GM21528 (cell line): ENCODE results near the gene KCNG4.
"Not testable (repeated sequence)": the region's sequence is repeated elsewhere in the genome, so short reads cannot be mapped to it uniquely, and the experiment has no call there.

Source experiments
- ATAC-seq: cut with Tn5 transposase; IDR thresholded peaks from one replicate; pipeline ENCODE4 v1.9.1; 2021; ENCODE audit warnings: mild to moderate bottlenecking, moderate library complexity; ENCODE audit not compliant: unreplicated experiment, low FRiP score

The KCNG4 gene

DNA sequence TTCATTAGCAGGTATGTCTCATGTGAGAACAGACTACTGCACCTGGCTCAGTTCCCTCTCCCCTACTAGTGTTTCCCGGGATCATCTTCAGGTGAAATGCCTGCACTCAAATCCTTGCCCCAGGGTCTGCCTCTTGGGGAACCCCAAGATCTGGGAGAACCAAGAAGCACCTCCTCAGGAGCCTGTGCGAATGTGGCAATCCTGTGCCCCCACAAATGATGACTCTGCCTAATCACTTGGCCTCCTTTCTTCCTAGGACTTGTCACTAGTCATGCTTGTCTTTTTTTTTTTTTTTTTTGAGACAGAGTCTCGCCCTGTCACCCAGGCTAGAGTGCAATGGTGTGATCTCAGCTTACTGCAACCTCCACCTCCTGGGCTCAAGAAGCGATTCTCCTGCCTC, 27.2 kb downstream of the KCNG4 start:
- ATAC-seq, result no peak

DNA sequence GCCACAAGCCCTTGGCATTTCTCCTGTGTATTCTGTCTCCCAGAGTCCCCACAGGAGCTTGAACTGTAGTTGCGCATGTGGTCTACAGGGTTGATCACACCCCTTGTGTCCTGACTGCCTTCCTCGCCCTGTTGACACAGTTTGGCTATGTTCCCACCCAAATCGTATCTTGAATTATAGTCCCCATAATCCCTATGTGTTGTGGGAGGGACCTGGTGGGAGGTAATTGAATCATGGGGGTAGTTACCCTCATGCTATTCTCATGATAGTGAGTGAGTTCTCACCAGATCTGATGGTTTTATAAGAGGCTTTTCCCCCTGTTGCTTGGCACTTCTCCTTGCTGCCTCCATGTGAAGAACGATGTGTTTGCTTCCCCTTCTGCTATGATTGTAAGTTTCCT, 27.7 kb downstream of the KCNG4 start:
- no peak for ATAC-seq

DNA sequence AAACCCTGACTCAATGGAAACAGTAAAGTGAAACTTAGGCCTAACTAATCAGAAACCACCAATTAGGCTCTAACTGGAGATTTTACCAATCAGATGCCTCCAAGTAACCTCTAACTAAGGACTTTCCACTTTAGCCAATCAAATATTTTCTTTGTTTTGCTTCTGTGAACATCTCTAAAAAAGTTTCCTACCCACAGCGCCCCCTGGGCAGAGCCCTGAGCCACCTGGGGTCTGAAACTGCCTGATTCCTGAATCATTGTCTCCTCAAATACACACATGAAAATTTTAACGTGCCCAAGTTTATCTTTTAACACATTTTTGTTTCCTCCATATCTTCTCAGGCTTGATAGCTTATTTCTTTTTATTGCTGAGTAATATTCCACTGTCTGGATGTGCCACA, 29.8 kb downstream of the KCNG4 start:
- ATAC-seq, result no peak

DNA sequence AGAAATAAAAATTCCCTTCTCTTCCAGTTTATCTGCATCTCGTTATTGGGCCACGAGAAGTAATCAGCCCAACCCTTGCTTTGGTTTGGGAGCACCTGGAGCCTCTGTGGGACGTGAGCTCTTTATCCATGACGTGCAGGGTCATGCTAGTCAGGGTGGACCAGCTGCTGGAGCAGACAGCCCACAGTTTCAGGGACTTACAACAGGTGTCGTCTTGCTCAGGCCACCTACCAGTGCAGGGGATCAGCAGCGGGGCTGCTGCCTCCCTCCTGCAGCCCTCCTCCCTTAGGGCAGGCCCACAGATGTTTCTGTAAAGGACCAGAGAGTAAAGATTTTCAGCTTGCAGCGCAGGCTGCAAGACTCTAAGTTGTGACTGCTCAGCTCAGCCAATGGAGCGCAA, 31.9 kb downstream of the KCNG4 start:
- no peak for ATAC-seq

DNA sequence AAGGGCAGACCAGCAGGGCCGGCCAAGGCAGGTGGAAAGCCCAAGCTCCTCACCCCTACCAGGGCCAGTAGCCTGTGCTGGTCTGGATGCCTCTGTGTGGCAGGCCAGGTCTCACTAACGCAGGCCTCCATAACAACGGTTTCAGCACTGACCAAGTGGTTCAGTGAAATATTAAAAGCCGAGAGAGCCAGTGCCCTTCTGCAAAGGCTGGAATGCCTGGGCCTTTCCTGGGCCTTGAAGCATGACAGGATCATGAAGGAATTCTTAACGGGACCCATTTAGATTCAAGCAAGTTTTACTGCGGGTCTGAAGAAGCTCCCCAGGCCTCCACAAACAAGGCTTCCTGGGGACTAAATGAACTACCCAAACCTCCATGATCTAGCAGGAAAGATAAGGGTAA, 32.6 kb downstream of the KCNG4 start:
- no peak for ATAC-seq

DNA sequence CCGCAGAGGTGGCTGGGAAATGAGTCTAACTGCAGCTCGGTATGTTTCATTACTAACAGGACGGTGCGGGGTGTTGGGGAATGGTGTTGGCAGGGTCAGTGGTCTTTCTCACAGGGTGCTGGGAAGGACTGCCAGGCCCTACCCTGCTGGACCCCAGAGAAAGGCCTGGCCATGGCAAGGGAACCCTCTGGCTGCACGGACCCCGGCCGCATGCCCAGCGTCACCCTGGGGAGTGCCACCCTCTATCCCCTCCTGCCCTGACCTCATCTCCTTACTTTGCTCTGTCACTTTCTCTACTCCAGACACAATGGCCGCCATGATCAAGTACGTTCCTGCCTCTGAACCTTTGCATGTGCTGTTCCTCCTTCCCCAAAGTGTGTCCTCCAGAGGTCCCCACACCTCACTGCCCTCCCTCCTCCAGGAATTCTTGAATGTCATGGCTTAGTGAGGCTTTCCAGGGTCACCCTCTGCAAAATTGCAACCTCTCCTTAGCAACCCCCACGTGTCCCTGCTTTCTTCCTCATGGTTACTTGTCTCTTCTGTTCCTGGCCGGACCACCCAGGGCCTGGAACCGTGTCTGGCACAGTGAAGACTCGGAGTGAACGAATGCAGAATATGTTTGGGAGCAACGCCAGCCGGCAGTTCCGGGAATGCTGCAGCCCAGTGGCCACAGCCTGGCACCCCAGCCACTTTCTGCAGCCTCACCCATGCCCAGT, 33.7 kb downstream of the KCNG4 start:
- ATAC-seq, result no peak

DNA sequence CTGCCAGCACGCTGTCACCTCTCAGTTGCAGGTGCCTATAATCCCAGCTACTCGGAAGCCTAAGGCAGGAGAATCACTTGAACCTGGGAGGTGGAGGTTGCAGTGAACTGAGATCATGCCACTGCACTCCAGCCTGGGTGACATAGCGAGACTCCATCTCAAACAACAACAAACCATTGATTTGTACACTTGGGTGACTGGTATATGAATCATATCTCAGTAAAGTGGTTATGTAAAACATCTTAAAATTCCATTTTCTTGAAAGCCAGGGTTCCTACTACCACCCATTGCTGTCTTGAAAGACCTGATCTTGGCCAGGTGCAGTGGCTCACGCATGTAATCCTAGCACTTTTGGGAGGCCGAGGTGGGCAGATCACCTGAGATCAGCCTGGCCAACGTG, 34.7 kb downstream of the KCNG4 start:
- ATAC-seq, result not testable (repeated sequence)

DNA sequence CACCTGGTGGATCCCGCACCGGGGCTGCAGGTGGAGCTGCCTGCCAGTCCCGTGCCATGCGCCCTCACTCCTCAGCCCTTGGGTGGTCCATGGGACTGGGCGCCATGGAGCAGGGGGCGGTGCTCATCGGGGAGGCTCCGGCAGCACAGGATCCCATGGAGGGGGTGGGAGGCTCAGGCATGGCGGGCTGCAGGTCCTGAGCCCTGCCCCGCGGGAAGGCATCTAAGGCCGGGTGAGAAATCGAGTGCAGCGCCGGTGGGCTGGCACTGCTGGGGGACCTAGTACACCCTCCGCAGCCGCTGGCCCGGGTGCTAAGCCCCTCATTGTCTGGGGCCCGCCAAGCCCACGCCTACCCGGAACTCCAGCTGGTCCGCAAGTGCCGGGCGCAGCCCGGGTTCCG, 35.3 kb downstream of the KCNG4 start:
- ATAC-seq, result not testable (repeated sequence)

DNA sequence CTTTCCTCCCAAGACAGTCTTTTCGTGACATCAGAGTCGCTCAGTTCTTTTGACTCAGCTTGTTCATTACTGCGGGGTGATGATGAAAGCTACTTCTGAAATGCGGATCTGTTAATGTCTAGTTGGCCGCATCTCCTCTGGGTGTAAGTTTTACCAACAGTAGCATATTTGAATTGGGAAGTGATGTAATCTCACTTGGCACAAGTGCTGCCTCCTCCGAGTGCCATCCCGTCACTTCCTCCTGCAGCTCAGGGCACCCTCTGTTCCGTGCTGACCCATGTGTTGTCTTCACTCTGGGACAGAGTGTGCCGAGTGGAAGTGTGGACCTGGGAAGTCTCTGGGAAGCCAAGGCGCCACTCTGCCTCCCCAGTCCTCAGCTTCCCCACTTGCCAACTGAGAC, 40.0 kb downstream of the KCNG4 start:
- no peak for ATAC-seq

DNA sequence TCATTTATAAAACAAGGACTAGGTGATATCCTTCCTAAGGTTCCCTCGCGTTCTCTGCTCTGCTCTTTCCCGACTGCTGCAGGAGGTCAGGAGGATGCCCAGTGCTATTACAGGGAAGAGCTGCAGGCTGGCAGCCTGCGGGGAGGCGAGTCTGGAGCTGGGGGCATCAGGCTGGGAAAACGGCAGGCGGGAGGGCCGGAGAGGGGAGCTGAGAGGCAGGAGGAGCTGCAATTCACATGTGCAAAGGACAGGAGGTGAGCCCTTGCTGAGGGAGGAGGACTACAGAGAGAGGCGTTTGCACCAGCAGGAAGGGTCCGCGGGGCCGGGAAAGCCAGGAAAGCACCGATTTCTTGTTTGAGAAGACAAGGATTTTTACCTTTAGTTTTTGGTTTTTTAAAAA, 40.7 kb downstream of the KCNG4 start:
- no peak for ATAC-seq

DNA sequence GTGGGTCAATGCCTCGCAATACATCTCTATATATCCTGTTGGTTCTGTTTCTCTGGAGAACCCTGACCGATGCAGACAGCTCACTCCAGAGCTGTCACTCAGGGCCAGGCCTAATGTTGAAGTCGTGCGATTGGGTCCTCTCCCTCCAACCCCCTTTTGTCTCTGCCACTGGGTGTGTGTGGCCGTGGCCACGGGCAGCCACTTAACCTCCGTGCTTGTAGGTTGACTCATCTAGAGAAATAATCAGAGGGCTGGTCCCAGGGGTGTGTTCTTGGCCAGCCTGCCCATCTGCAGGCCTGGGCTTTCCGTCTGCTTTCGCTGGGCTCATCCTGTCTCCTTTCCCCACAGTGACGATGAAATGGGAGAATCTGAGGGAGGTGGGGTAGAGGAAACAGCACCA, 41.4 kb downstream of the KCNG4 start:
- ATAC-seq, result no peak

DNA sequence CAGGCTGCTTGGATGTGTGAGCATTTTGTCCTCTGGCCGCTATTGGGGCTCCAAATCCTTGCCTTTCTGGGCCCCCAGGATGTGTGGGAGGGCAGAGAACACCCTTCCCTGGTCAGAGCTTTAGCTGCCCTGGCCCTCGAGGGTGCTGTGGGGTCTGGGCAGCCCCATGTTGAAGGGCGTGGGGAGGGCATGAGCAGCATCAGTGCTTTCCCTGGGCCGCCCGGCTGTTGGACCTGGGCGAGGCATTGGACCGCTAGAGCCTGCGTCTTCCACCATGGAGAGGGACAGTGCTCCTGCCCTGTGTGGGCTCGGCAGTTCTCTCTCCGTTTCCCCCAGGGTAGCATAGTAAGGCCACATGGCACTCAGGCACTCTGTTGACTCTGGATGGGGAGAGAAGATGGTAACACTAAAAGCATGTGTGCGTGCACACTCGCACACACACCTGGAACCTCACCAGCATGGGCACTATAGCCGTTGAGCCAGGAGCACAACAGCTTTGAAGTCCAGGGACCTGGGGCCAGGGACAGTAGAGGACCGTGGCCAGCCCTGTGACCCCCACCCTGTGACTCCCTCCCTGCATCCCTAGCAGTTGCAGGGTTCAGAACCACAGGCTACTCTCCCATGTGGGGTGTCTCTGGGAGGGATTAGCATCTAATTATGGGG, 42.2 kb downstream of the KCNG4 start:
- no peak for ATAC-seq

DNA sequence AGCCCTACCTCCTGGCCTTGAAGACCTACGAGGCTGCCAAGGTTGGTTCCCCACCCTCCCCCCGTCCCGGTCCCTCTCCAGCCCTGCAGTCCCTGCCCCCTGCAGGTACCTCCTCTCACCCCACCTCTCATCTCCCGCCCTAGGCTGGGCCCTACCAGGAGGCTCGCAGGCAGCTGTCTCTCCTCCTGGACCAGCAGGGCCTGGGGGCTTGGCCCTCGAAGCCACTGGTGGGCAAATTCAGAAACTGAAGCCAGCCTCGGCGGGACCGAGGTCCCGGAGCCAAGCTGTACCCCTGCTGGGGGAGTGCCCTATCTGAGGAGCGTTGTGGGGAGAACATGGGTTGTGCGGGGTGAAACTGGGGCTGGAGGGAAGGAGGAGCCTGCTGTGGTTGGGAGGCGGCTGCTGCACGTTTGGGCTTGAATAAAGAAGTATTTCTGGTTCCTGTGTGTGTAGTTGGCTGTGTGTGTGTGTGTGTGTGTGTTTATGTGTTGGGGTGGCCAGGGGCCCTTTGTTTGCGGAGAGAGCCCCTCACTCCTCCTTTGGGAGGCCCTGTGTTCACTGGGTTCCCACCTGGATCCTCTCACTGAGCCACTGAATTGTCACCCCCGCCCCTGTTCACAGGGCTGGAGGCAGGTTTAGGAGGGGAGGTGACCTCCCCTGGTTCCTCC, 43.0 kb downstream of the KCNG4 start:
- no peak for ATAC-seq

DNA sequence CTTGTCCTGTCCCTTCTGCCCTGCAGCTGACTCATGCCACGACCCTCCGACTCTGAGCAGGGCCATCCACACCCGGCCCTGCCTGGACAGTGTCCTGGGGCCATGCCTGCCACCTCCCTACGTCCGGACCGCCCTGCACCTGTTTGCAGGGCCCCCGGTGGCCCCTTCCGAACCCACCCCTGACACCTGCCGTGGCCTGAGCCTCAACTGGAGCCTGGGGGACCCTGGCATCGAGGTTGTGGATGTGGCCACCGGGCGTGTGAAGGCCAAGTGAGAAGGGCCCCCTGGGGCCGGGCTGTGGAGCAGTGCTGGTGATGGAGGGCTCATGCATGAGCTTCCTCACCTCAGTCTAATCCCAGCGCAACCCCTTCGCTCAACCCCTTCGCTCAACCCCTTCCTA, 43.7 kb downstream of the KCNG4 start:
- no peak for ATAC-seq

DNA sequence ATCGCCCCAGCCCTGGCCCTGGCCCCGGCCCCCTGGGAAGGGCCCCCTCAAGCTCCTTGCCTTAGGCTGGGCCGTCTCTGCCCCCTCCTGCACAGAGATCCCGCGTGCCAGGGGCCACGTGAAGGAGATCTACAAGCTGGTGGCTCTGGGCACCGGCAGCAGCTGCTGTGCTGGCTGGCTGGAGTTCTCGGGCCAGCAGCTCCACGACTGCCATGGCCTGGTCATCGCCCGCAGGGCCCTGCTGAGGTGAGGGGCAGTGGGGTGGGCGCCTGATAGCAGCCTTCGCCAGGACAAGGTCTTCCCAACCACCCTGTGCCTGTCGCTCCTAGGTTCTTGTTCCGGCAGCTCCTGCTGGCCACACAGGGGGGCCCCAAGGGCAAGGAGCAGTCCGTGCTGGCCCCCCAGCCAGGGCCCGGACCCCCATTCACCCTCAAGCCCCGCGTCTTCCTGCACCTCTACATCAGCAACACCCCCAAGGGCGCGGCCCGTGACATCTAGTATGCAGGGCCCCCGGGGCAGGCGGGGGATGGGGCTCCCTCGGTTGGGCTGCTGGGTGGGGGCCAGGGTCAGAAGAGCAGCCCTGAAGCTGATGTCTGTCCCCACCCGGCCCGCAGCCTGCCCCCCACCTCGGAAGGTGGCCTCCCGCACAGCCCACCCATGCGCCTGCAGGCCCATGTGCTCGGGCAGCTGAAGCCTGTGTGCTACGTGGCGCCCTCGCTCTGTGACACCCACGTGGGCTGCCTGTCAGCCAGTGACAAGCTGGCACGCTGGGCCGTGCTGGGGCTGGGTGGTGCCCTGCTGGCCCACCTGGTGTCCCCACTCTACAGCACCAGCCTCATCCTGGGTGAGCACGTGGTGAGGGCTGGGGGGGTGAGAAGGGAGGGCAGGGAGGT, 44.4 kb downstream of the KCNG4 start:
- no peak for ATAC-seq

DNA sequence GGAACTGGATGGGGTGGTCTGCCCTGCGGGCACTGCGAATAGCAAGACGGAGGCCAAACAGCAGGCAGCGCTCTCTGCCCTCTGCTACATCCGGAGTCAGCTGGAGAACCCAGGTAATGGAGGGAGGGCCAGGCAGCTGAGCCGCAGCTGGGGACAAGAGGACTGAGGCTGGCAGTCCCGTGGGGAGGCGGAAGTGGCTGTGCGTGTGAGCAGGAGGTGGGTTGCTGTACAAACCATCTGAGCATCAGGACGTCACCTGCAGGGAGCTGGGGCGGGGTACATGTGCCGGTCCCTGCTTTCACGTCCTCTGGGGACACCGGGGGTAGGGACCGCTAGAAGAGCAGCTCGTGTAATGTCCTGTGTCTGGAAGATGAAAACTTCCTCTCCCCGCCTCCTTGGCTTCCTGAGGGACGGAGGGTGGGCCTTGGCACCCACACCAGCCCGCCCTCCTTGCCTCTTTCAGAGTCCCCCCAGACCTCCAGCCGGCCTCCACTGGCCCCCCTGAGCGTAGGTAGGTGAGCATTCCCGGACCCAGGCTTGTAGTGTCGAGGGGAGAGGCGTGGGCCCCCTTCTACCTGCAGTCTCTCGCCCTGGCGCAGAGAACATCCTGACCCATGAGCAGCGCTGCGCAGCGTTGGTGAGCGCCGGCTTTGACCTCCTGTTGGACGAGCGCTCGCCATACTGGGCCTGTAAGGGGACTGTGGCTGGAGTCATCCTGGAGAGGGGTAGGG, 45.2 kb downstream of the KCNG4 start:
- no peak for ATAC-seq

DNA sequence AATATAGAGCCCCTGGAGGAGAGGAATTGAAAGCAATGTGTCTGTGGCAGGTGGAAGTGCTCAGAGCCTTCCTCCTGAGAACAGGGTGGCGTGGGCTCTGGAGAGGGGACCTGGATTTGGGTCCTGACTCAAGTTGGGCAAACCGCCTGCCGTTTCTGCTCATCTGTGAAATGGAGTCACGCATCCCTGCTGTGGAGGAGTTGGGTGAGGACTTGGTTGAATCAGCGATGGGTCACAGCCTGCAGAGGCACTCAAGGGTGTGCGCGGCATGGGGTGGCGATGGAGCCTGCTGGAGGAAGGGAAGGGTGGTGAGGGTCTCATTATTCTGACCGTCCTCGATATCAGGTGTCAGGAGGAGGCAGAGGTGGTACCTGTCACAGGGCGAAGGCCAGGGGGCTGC, 45.8 kb downstream of the KCNG4 start:
- ATAC-seq, result no peak

DNA sequence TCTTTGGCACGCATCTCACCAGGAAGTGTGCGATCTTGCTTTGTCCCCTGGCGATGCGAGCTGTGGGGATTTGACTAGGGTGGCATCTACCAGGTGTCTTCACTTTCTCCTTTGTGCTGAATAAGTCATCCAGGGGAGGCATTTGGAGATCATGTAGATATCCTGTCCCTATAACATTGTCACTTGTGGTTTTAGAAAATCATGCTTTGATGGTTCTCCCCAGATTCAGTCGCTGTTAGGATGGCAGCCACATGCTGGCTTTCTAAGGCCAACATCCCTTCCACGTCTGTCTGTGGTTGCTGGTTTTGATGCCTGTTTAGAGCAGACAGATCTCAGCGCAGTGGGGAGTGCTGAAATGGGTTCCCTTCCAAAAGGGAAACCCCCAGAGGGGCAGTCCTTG, 46.3 kb downstream of the KCNG4 start:
- no peak for ATAC-seq

DNA sequence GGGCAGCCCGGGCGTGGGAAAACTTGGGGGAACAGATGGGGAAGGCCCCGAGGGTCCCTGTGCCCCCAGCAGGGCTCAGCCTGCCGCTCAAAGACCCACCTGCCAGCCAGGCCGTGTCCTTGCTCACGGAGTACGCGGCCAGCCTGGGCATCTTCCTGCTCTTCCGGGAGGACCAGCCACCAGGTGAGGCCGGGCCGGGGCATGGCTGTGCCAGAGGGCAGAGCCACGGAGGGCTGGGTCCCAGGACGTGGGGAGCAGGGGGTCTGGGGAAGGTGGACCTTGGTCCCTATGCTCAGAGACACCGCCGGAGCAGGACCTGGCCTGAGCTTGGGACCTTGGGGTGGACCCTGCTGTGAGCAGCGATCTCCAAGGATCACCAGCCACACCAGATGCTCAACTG, 48.3 kb downstream of the KCNG4 start:
- ATAC-seq, result no peak

DNA sequence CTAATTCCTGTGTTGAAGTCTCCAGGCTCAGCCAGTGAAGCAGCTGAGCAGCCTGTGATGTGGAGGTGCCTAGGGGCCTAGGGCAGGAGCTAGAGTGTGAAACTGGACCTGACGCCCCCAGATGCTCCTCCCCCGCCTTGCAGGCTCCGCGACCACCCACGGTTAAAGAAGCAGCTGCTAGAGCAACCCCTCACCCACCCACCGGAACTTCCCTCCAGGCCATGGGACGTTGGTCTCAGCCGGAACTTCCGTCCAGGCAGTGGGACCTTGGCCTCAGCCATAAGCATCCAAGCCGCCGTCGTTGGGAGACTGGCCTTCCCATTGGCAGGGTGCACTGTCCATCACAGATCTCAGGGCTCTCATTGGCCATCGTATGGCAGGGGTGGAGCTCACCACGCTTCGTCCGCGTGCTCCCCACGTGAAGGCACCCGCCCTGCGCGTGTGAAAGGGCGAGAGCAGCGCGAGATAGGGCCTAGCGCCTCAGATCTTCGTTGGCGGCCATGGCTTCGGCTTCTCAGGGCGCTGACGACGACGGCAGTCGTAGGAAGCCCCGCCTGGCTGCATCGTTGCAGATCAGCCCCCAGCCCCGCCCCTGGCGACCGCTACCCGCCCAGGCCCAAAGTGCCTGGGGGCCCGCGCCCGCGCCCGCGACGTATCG, 49.0 kb downstream of the KCNG4 start, which contains the start of gene ADAD2:
ADAD2 (plus strand) TSS at position 427 of the 658 bp plus-strand sequence; CDS start at position 501, 74 bp downstream.
- no peak for ATAC-seq
